DMS53 treated with DMSO at 0.1 percent for 48 hours (cell line): ENCODE data around the gene BDNF.

Source experiments
- DNase-seq: peaks from one replicate; lab custom pipeline; 2025; ENCODE audit not compliant: unreplicated experiment; lab: John Stamatoyannopoulos, UW

Gene BDNF

DNA sequence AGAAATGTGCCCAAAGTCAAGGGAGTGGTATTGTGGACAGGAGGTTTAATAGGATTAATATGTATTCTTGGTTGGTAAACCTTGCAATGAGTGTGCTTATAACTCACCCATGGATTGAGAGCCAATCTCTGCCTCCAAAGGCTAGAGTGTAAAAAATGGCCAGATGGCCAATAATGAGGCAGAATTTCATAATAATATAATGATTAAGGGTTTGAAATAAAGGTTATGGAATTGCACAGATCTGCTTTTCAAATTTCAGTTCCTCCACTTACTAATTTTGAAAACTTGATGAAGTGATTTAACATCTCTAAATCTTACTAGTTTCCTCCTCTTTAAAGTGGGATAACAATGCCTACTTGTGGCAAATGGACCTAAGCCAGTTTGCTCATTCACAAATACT is 94.8 kb downstream of the BDNF start:
- no peak for DNase-seq
